Fibroblast of skin of left quadriceps (primary cell): Measurements from ENCODE around the gene ZC3H12D.
"Not testable (repeated sequence)": the region's sequence is repeated elsewhere in the genome, so short reads cannot be mapped to it uniquely, and the experiment has no call there.

ENCODE experiments used
- DNase-seq, 2 experiments: peaks; one replicate each; pipeline ENCODE4 v3.0.0-alpha.2; 2013; ENCODE audit warnings: low read depth in 2 of 2

Gene ZC3H12D

GRCh38 chr6:149483849-149484655 lies 762 bp downstream of the ZC3H12D start:
- DNase-seq = no peak

GRCh38 chr6:149483334-149483725 lies 1.5 kb downstream of the ZC3H12D start:
- DNase-seq = no peak

GRCh38 chr6:149482545-149483333 lies 2.1 kb downstream of the ZC3H12D start:
- no peak for DNase-seq

- no peak for DNase-seq
These were observed 4.1 kb downstream of the ZC3H12D start for GRCh38 chr6:149480502-149481280.

DNA sequence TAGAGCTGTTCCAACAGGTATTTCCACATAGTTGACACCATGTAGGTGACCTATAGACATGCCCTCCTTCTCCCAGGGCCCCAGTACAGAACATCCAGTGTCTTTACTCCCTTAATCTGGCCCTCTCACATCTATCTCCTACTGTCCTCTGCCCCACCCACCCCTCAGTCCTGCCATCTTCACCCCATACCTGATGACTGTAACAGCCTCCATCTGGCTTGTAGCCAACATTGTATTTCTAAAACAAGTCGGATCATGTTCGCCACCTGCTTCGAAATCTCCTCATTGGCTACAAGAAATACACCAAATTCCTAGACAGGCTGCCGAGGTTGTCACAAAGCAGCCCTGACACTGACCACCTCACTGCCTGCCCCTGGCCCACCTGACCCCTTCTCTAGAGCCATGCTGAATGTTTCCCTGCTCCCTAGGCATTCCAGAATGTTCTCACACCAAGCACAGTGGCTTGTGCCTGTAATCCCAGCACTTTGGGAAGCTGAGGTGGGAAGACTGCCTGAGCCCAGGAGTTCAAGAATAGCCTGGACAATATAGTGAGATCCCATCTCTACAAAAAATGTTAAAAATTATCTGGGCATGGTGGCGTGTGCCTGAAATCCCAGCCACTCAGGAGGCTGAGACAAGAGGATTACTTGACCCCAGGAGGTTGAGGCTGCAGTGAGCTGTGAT lies 6.0 kb downstream of the ZC3H12D start:
- no peak for DNase-seq

DNA sequence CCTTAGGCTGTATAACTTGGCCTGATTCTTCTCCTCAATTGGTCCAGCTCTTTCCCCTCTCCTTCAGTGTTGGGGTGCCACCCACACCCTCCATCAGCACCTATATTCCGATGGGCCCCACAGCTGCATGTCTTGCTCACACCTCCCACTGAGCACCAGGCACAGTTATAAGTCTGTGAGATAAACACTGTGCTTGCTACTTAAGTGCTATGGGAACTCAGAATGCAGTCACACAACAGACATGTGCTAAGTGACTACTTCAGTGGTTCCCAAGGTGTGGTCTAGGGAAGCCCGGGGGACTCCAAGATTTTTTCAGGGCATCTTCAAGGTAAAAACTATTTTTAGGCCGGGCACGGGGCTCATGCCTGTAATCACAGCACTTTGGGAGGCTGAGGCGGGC lies 7.3 kb downstream of the ZC3H12D start:
- DNase-seq = no peak

DNA sequence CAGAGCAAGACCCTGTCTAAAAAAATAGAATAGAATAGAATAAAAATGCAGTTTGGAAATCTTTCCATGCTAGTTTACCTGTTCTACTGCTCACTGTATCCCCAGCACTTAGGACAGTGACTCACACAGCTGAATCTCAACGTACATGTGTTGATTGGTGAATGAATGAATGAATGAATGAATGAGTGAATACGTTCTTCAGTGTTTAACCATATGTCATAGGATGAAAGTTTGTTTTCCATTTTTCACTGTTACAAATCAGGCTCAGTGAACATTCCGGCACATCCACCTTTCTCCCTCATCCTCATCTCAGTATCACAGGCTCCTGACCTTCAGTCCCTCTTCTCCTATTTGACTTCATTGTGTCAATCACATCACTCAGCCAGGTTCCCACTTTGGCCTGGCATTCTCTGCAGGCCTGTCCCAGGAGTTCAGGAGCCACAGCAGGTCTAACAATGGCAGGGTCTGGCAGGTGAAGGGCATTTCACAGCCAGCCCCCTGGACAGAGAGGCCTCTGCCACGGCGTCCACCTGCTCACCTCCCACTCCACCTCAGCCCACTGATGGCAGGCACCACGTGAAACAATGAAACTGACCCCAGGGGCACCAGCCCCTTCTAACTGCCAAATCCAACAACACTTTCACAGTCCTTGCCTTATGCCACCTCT lies 7.9 kb downstream of the ZC3H12D start:
- DNase-seq = no peak

DNA sequence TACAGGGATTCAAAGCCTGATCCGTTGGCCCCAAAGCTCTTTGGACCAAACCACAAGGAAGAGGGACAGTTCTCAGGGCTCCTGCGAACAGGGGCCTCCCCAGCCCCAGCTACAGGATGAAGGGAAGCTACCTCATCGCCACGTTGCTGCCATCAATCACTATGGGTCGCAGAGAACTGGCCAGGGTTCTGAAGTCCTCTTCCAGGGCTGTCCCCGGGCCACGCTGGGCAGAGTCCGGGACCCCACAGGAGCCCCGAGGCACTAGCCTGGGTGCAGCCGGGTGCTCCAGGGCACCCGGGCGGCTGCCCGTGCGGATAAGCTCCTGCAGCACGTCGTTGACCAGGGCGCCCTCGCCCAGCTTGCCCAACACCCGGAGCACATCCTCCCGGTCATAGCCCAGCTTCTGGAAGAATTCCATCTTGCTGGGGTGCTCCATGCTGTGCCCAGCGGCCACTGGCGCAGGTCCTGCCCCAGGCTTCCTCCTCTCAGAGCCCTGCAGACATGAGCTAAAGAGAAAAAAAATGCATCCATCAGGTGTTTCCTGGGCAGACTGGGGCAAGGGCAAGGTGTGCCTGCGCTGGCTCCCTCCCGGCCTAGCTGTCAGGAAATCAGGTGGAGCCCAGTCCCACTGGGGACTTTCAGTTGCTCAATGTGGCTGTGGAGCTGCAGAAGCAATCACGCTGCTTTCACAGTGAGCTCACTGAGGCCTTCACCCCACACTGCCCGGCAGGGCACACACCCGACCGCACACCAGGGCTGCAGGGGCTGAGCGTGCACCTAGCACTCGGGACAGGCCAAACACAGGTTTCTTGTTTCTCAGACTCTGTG lies 10.5 kb downstream of the ZC3H12D start:
- no peak for DNase-seq

GRCh38 chr6:149473080-149474052 lies 11.4 kb downstream of the ZC3H12D start:
- no peak for DNase-seq

DNA sequence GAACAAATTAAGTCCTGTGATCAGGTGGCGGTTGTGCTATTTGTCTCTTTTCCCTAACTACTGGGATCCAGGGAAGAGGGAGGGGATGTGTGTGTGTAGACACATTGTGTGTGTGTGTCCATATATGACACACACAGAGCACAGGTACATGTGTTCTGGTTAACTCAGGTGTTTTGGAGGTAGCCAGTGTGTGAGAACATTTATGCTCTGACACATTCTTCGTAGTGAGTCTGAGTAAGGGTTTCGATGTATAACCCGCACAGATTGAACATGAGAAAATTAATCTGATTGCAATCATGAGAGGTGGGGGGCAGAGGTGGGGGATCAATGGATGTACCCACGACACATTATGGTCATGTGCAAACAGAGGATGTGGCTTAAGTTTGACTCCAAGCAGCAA lies 12.6 kb downstream of the ZC3H12D start:
- no peak for DNase-seq

- no peak for DNase-seq
These were observed 13.0 kb downstream of the ZC3H12D start for GRCh38 chr6:149471801-149472200.

DNA sequence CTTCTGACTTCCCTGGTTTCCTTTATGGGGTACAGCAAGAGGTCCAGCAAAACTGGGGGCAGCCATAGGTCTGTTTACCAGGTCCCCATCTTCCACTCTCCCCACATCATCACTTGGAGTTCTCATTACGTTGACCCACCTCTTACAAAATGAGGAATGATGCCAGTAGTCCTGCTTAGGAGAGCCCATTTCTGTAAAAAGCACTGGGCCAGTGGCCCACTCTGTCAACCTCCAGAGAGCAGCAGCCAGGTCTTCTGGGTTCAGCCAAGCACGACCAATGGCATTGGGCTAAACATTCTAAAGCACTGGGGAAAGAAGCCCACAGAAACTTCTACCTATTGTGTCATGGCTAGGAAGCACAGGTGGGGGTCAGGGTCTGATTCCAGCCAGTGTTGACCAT lies 13.9 kb downstream of the ZC3H12D start:
- DNase-seq = no peak

DNA sequence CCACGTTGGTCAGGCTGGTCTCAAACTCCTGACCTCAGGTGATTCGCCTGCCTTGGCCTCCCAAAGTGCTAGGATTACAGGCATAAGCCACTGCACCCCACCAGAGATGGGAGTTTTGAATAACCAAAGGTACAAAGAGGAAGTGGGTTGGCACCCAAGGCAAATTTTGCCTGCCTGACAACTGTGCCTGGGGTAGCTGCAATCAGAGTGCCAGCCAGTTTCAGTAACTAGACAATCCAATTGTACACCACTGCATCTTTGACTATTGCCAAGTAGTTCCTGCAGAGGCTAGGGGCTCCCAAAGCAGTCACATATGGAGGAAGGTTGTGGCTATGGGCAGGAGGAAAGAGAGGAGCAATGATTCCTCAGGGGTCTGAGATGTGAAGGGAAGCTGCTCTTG lies 16.6 kb downstream of the ZC3H12D start:
- no peak for DNase-seq

- no peak for DNase-seq
These were observed 17.5 kb downstream of the ZC3H12D start for GRCh38 chr6:149467265-149467664.

DNA sequence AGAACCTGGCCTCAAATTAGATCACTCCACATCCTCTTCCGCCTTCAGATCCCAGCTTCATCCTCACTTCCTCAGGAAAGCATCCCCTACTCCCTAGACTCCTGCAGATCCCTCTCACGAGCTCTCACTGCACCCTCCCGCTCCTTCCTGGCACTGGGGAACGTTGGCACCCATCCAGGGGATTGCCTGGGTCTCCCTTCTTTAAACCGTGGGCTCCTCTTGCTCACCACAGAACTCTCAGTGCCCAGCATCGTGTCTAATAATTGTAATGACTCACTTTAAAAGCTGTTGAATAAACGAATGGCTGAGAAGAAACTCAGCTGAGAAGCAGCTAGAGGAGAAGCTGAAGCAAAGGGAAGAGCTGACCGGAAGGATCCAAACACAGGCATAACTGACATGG lies 20.4 kb downstream of the ZC3H12D start:
- DNase-seq = no peak

DNA sequence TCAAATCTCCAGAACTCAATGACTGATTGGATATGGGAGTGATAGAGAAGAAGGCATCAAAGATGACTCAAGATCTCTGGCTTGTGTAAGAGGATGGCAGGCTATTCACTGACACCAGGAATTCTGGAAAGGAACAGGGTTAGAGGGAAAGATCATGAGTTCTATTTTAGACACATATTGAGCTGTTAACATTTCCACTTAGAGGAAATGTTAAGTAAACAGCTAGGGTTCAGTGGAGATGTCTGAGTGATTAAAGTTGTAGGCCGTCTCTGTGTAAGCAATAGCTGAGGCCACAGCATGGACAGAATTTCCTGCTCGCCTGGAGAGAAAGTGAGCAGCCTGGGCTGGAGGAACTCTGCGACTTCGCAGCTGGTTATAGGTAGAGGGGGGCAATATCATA lies 21.0 kb downstream of the ZC3H12D start:
- no peak for DNase-seq

GRCh38 chr6:149462712-149463111 lies 22.1 kb downstream of the ZC3H12D start:
- DNase-seq = not testable (repeated sequence)

DNA sequence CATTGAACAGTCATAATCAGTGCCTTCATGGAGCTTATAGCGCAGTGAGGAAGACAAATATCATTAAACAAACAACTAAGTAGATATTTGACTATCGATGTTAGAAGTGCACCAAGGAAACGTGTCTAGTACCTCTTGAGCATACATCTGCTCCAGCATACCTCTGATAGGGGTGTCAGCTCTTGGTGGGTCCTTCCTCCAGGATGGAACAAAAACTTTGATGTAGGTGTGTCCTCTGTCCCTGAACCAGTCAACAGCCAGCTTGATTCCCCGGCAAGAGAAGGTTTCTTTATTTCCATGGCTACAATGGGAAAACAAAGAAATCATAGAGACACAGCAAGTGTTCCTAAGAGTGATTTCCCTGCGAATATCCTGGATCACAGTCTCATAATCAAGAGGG lies 23.1 kb downstream of the ZC3H12D start:
- DNase-seq = no peak

DNA sequence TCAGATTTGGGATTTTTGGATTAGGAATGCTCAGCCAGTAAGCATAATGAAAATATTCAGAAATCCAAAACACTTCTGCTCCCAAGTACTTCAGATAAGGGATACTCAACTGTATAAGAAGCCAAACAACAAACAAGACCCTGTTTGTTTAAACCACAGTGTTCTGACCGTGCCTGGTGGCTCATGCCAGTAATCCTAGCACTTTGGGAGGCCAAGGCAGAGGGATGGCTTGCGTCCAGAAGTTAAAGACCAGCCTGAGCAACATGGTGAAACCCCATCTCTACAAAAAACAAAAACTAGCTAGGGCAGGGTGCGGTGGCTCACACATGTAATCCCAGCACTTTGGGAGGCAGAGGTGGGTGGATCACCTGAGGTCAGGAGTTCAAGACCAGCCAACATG lies 24.6 kb downstream of the ZC3H12D start:
- not testable (repeated sequence) for DNase-seq
